Mucosa of stomach (tissue), 1 donor: Measurements from ENCODE around the gene HAUS8.
"Not testable (repeated sequence)": the region's sequence is repeated elsewhere in the genome, so short reads cannot be mapped to it uniquely, and the experiment has no call there.

Source experiments
- H3K27me3 ChIP-seq: one replicate; pipeline ENCODE4 v1.7.0; 2013; ENCODE audit warnings: mild to moderate bottlenecking, low read length; ENCODE audit not compliant: control insufficient read depth, insufficient read depth
- H3K36me3 ChIP-seq: one replicate; pipeline ENCODE4 v1.7.0; 2013; ENCODE audit warnings: low read length; ENCODE audit not compliant: control insufficient read depth, insufficient read depth
- H3K4me1 ChIP-seq: one replicate; pipeline ENCODE4 v1.7.0; 2013; ENCODE audit warnings: mild to moderate bottlenecking, low read length; ENCODE audit not compliant: control insufficient read depth, insufficient read depth
- H3K4me3 ChIP-seq: one replicate; pipeline ENCODE4 v1.7.0; 2013; ENCODE audit warnings: low read length
- H3K9ac ChIP-seq: one replicate; pipeline ENCODE4 v1.7.0; 2013; ENCODE audit warnings: mild to moderate bottlenecking, low read length, moderate library complexity
- H3K9me3 ChIP-seq: one replicate; pipeline ENCODE4 v1.7.0; 2013; ENCODE audit warnings: mild to moderate bottlenecking, low read length, moderate library complexity; ENCODE audit not compliant: control insufficient read depth
- donor health status: Pancreatic carcinoma.

Gene HAUS8

DNA sequence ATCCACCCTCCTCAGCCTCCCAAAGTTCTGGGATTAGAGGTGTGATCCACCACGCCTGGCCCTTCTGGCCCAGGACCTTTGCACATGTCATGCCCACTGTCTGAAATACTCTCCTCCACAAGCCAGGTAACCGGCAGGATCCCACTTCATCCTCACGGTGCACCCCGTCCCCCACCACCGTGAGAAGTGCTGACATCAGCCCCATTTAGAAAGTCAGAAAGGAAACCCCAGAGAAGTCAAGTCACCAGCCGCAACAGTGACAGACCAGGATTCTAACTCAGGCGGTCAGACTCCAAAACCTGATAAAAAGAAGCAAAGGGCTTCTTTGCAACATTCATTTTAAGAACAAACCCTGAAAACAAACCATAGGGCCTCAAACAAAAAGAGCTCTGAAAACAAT, 52.5 kb downstream of the HAUS8 start:
- peaks cover 9% of the 10 kb centered on the region for H3K4me1 ChIP-seq
- H3K36me3 ChIP-seq = no peaks in the 10 kb centered on the region
- H3K4me3 ChIP-seq = no peak overlapping the region
- H3K27me3 ChIP-seq = peaks cover 20% of the 10 kb centered on the region
- H3K9ac ChIP-seq = no peak overlapping the region
- H3K9me3 ChIP-seq = no peaks in the 10 kb centered on the region

DNA sequence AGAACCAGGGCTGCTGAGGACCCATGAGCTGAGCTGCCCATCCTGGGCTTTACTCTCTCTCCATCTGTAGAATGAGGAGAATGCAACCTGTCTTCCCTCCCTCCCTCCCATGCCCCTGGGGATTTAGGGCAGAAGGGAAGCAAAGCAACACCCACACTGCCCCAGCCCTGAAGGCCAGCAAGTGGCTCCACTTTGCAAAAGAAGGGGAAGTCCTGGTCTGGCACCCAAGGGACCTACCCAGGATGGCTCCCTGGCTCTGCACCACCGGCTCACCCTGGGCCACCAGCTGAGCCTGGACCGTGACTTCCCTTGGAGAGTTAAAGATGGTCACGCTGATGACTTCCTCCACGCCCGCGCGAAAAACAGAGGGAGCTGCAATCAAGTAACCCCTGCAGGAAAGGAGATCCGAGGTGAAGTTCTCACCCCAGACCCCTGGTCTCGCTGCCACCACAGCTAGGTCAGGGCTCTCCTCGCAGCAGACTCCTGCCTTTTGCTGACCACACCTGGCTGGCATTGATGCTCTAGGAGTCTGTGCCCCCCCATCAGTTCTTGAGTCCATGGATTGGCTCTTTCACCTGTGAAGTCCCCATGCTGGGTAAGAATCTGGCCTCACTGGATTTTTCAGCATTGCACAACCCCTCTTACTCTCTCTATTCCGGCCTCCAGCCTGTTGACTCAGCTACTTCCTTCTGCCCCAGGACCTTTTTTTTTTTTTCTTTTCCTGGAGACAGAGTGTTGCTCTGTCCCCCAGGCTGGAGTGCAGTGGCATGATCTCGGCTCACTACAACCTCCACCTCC, 53.3 kb downstream of the HAUS8 start:
- H3K36me3 ChIP-seq = no peaks in the 10 kb centered on the region
- no peak overlapping the region for H3K4me3 ChIP-seq
- no peaks in the 10 kb centered on the region for H3K9me3 ChIP-seq
- peaks cover 9% of the 10 kb centered on the region for H3K4me1 ChIP-seq
- peaks cover 15% of the 10 kb centered on the region for H3K27me3 ChIP-seq
- H3K9ac ChIP-seq = no peak overlapping the region

DNA sequence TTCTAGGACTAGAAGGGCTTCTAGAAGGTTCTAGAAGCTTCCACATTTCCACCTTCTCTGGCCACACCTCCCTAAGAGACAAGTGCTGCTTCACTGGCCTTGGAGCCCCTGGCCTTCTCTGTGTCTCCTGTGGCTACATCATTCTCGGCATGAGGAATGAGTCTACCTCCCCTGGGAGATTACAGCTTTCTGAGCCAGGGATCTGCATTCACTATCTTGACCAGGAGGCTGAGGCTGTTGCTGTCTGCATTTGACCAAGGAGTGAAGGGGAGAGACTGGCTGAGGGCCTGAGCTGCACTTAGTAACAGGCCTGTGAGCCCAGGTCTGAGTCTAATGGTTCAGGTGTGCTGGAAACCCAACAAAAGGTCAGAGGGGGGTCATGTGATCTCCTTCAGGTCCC, 53.9 kb downstream of the HAUS8 start:
- Histone ChIP-seq H3K27me3 (peaks cover 14% of the 10 kb centered on the region), H3K9me3 (no peaks in the 10 kb centered on the region), H3K4me3 (no peak overlapping the region), H3K9ac (no peak overlapping the region), H3K36me3 (no peaks in the 10 kb centered on the region), H3K4me1 (peaks cover 9% of the 10 kb centered on the region)

DNA sequence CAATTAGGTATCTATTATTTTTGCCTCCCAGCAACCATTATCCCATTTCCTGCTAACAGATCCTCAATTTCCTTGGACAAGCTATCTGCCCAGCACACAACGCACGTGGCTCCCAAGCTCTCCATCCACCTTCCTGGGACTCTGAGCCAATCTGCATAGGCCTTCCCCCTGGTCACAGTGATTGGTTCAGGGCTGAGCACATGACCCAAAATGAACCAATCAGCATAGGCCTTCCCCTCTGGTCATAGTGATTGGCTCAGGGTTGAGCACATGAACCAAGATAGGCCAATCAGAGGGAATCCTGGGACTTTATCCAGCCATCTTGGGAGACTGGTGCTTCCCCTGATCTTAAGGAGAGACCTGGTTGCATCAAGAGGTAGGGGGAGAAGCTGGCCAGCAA, 54.4 kb downstream of the HAUS8 start:
- Histone ChIP-seq H3K9me3 (no peaks in the 10 kb centered on the region), H3K4me3 (no peak overlapping the region), H3K27me3 (peaks cover 9% of the 10 kb centered on the region), H3K36me3 (no peaks in the 10 kb centered on the region), H3K4me1 (peaks cover 4% of the 10 kb centered on the region), H3K9ac (no peak overlapping the region)

DNA sequence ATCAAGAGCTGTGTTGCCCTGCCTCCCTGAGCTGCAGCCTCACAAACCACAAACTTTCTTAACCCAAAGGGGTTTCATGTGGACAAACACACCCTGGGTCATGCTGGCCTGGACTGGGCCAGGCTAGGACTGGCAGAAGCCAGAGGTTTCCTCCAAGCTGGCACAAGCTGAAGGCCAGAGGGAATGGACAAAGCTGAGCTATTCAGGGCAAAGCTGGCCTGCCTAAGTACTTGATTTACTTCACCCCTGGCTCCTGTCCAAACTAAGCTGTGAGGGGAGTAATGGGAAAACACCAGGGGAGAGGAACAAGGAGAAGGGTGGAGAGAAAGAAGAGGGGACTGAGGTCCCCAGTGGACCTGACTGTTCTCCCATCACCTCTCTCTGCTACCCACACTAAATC, 54.9 kb downstream of the HAUS8 start:
- H3K4me3 ChIP-seq = no peak overlapping the region

DNA sequence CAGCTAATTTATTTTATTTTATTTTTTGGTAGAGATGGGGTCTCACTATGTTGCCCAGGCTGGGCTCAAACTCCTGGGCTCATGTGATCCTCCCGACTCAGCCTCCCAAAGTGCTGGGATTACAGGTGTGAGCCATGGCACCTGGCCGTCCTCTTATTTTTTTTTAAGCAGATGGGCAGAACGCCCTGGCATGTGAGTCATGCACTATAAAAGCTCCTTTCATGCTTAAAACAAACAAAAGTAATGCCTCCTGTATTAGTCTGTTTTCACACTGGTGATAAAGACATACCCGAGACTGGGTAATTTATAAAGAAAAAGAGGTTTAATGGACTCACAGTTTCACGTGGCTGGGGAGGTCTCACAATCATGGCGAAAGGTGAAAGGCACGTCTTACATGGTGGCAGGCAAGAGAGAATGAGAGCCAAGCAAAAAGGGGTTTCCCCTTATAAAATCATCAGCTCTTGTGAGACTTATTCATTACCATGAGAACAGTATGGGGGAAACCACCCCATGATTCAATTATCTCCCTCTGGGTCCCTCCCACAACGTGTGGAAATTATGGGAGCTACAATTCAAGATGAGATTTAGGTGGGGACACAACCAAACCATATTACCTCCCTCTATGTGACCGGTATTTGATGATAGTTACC, 60.9 kb downstream of the HAUS8 start:
- not testable (repeated sequence) for H3K9ac ChIP-seq, H3K4me1 ChIP-seq, H3K36me3 ChIP-seq, H3K4me3 ChIP-seq, H3K9me3 ChIP-seq, H3K27me3 ChIP-seq

More for the DNA sequence above, 54.9 kb downstream of the HAUS8 start:
- no peak overlapping the region for H3K9ac ChIP-seq
- no peaks in the 10 kb centered on the region for H3K4me1 ChIP-seq
- H3K9me3 ChIP-seq = no peaks in the 10 kb centered on the region
- no peaks in the 10 kb centered on the region for H3K36me3 ChIP-seq
- peaks cover 4% of the 10 kb centered on the region for H3K27me3 ChIP-seq

DNA sequence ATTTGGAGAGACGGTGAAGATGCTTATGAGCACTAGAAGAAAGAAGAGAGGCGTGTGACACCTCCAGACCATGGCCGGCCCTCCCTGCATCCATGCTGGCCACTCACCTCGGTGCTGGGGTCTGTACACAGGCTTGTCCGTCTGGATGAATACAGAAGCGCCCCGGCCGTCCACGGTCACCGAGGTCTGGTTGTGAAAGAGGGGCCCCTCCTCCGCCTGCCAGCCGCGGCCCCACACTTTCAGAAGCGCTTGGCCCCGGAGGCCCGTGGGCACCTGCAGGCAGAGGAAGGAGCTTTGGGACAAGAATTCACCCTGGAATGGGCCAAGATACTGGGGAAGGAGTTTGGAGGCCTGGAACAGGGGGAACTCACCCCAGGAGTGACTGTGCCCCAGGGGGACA, 63.8 kb downstream of the HAUS8 start:
- Histone ChIP-seq H3K36me3 (no peaks in the 10 kb centered on the region), H3K4me1 (no peaks in the 10 kb centered on the region)

DNA sequence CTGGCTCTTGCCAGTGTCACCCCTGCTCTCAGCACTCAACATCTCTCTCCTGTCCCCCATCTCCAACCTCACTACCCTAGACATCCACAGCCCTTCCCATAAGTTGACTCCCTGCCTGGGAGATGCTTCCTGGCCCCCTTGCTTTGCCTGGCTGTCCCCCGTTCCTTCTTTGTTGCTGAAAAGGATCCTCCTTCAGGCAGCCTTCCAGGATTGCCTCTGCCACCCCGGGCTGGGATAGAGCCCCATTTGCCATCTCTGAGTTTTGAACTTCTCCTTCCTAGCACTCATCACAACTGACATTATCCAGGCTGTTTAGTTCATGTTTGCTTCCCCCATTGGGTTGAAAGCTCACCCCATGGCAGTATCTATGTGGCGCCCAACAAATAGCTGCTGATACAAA, 68.7 kb downstream of the HAUS8 start:
- H3K27me3 ChIP-seq = peaks cover 5% of the 10 kb centered on the region
- no peak overlapping the region for H3K9ac ChIP-seq
- no peaks in the 10 kb centered on the region for H3K4me1 ChIP-seq
- H3K36me3 ChIP-seq = no peaks in the 10 kb centered on the region
- H3K9me3 ChIP-seq = no peaks in the 10 kb centered on the region
- no peak overlapping the region for H3K4me3 ChIP-seq

More for the DNA sequence above, 63.8 kb downstream of the HAUS8 start:
- H3K4me3 ChIP-seq = no peak overlapping the region
- no peak overlapping the region for H3K9ac ChIP-seq
- H3K9me3 ChIP-seq = no peaks in the 10 kb centered on the region
- H3K27me3 ChIP-seq = no peaks in the 10 kb centered on the region

DNA sequence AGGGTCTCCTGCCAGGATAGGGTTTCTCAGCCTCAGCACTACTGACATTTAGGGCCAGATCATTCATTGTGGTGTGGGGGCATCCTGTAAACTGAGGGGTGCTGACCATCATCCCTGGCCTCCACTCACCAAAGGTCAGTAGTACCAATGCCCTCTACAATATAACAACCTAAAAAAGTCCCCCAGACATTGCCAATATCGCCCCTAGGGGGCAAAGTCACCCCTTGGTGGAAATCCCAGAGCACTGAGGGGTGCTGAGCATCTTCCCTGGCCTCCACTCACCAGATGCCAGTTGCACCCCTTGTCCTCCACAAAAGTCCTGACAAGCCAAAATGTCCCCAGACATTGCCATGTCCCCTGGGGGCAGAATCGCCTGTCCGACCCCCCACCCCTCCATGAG, 70.3 kb downstream of the HAUS8 start:
- peaks cover 5% of the 10 kb centered on the region for H3K27me3 ChIP-seq
- no peaks in the 10 kb centered on the region for H3K36me3 ChIP-seq
- no peak overlapping the region for H3K9ac ChIP-seq
- no peaks in the 10 kb centered on the region for H3K4me1 ChIP-seq
- H3K4me3 ChIP-seq = no peak overlapping the region
- H3K9me3 ChIP-seq = no peaks in the 10 kb centered on the region

DNA sequence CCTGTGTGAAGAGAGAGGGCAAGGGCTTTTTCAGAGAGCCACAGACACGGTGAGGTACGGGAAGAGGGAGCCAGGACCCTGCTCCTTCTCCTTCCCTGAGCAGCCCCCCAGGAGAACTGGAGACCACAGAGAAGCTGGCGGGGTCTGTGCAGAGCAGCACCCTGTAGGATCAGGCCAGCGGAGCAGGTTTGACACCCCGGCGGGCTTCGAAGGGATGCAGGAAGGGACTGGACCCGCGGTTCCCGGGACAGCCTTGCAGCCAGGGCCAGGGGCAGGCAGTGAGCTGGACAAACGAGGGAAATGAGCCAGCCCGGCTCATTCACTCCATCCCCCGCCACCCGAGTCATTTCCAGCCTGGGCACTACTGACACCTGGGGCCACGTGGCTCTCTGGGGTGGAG, 70.9 kb downstream of the HAUS8 start:
- no peaks in the 10 kb centered on the region for H3K36me3 ChIP-seq
- no peak overlapping the region for H3K4me3 ChIP-seq
- no peaks in the 10 kb centered on the region for H3K9me3 ChIP-seq
- H3K27me3 ChIP-seq = peaks cover 5% of the 10 kb centered on the region
- no peak overlapping the region for H3K9ac ChIP-seq
- no peaks in the 10 kb centered on the region for H3K4me1 ChIP-seq

DNA sequence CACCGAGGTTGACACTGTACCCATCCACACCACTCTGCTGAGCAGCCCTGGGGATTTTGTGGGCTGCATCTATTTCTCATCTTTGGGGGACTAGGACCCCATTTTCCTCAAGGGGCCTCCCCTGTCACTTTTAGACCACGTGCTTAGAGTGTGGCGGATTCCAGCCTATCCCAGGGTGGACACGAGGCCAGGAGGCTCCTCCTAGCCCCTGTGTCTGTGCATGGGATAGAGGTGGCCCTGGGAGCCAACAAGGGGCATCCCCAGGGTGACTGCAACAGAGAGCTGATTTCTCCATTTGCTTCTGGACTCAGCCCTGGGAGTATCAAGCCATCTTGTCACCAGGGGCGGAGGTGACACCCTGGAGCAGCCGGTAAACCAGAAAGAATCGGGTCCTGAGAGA, 72.8 kb downstream of the HAUS8 start:
- Histone ChIP-seq H3K4me1 (no peaks in the 10 kb centered on the region), H3K9ac (no peak overlapping the region), H3K36me3 (no peaks in the 10 kb centered on the region), H3K27me3 (peaks cover 5% of the 10 kb centered on the region), H3K9me3 (no peaks in the 10 kb centered on the region), H3K4me3 (no peak overlapping the region)

DNA sequence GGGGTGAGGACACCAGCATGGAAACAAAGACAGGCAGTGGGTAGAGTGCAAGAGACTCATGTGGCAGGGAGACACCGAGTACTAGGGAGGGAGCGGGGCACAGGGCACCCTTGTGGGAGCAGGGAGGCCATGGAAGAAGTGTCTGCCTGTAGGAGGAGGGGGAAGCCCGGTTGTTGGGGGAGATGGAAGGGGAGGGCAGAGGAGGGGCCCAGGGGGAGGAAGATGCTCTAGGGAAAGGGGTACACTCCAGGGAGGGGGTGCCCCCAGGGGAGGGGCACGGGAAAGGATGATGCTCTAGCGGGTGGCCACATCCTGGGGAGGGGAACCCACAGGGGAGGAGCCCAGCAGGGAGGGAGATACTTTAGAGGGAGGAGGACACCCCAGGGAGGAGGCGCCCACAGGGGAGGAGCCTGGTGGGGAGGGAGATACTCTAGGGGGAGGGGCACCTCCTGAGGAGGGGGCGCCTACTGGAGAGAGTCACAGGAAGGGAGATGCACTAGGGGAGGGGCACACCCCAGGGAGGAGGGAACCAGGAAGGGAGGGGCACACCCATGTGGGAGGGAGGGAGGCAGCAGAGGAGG, 73.6 kb downstream of the HAUS8 start:
- H3K4me3 ChIP-seq = no peak overlapping the region
- no peaks in the 10 kb centered on the region for H3K36me3 ChIP-seq
- no peak overlapping the region for H3K9ac ChIP-seq
- H3K27me3 ChIP-seq = peaks cover 5% of the 10 kb centered on the region
- no peaks in the 10 kb centered on the region for H3K4me1 ChIP-seq
- H3K9me3 ChIP-seq = no peaks in the 10 kb centered on the region
